HG02970 (cell line): ENCODE data around the gene ASCC3.

Experiments used
- ATAC-seq: cut with Tn5 transposase; IDR thresholded peaks from one replicate; pipeline ENCODE4 v1.9.1; 2021; ENCODE audit warnings: mild to moderate bottlenecking, moderate library complexity, moderate number of reproducible peaks; ENCODE audit not compliant: unreplicated experiment, low FRiP score

ASCC3 gene

GRCh38 chr6:100512203-100512862 is 368.8 kb downstream of the ASCC3 start:
- no peak for ATAC-seq

GRCh38 chr6:100509101-100509500 is 372.0 kb downstream of the ASCC3 start:
- ATAC-seq: no peak

GRCh38 chr6:100506651-100507050 is 374.5 kb downstream of the ASCC3 start:
- no peak for ATAC-seq

GRCh38 chr6:100504786-100505737 is 376.1 kb downstream of the ASCC3 start:
- no peak for ATAC-seq

- ATAC-seq: no peak
These were observed 378.0 kb downstream of the ASCC3 start for GRCh38 chr6:100503043-100503705.

GRCh38 chr6:100493206-100493888 is 387.8 kb downstream of the ASCC3 start:
- no peak for ATAC-seq

GRCh38 chr6:100491952-100492670 is 389.0 kb downstream of the ASCC3 start:
- ATAC-seq: no peak

GRCh38 chr6:100490065-100490464 is 391.1 kb downstream of the ASCC3 start:
- no peak for ATAC-seq

- no peak for ATAC-seq
These were observed 392.9 kb downstream of the ASCC3 start for GRCh38 chr6:100488244-100488643.

GRCh38 chr6:100487638-100488037 is 393.5 kb downstream of the ASCC3 start:
- ATAC-seq: no peak

- no peak for ATAC-seq
These were observed 395.9 kb downstream of the ASCC3 start for GRCh38 chr6:100485268-100485667.

- no peak for ATAC-seq
These were observed 396.7 kb downstream of the ASCC3 start for GRCh38 chr6:100484474-100484873.

GRCh38 chr6:100482698-100483097 is 398.4 kb downstream of the ASCC3 start:
- no peak for ATAC-seq

GRCh38 chr6:100479179-100480035 is 401.7 kb downstream of the ASCC3 start:
- no peak for ATAC-seq

GRCh38 chr6:100475554-100476320 is 405.4 kb downstream of the ASCC3 start:
- ATAC-seq: peak; percentile 57

- no peak for ATAC-seq
These were observed 407.9 kb downstream of the ASCC3 start for GRCh38 chr6:100473182-100473581.

GRCh38 chr6:100472674-100473073 is 408.5 kb downstream of the ASCC3 start:
- peak; percentile 88 for ATAC-seq

- ATAC-seq: no peak
These were observed 410.6 kb downstream of the ASCC3 start for GRCh38 chr6:100470422-100471120.
